Fibroblast of lung (primary cell): ENCODE measurements around the gene DNM3. TPM values are rescaled to one million over a fixed set of nuclear protein-coding genes. Genes with fewer than 3 reads are reported as not detected.
A peak's percentile ranks its signal among the peaks of the same experiment; 100 is the strongest.

Source experiments
- DNase-seq, 2 donors: peaks; one replicate each; pipeline versions ENCODE4 v3.0.0 to v3.0.0-alpha.2; 2010; ENCODE audit warnings: low read depth in 2 of 2
- H2AFZ ChIP-seq: 2 replicates; pipeline ENCODE4 v1.5.1; 2012; ENCODE audit warnings: low read length, control low read depth, inconsistent platforms
- H3K27ac ChIP-seq: 2 replicates; pipeline ENCODE4 v1.5.1; 2011; ENCODE audit warnings: low read length, control low read depth; ENCODE audit not compliant: insufficient read depth
- H3K27me3 ChIP-seq: 2 replicates; pipeline ENCODE4 v1.5.1; 2011; ENCODE audit warnings: mild to moderate bottlenecking, low read length; ENCODE audit not compliant: control insufficient read depth, insufficient read depth
- H3K36me3 ChIP-seq: 2 replicates; pipeline ENCODE4 v1.5.1; 2011; ENCODE audit warnings: low read length; ENCODE audit not compliant: control insufficient read depth, insufficient read depth
- H3K4me1 ChIP-seq: 2 replicates; pipeline ENCODE4 v1.5.1; 2011; ENCODE audit warnings: low read length; ENCODE audit not compliant: control insufficient read depth, insufficient read depth; ENCODE audit errors: extremely low read depth
- H3K4me2 ChIP-seq: 2 replicates; pipeline ENCODE4 v1.5.1; 2011; ENCODE audit warnings: low read length, control low read depth; ENCODE audit not compliant: insufficient read depth; ENCODE audit errors: extremely low read depth
- H3K4me3 ChIP-seq, 4 experiments: fragments of 200-600 bp in 1 of 4; sonication (generic) in 1 of 4; replicated peaks in 1 of 4; 2 replicates each; pipeline ENCODE4 v1.5.1; 2011 to 2016; ENCODE audit warnings: low read length in 4 of 4, low read depth in 3 of 4, mild to moderate bottlenecking in 3 of 4, control low read depth in 2 of 4, inconsistent platforms in 1 of 4, mixed read lengths in 1 of 4; ENCODE audit not compliant: insufficient read depth in 1 of 4; ENCODE audit errors: control extremely low read depth in 1 of 4
- H3K79me2 ChIP-seq: 2 replicates; pipeline ENCODE4 v1.5.1; 2012; ENCODE audit warnings: mild to moderate bottlenecking, low read length, inconsistent platforms; ENCODE audit not compliant: control insufficient read depth, insufficient read depth
- H3K9ac ChIP-seq: 2 replicates; pipeline ENCODE4 v1.5.1; 2011; ENCODE audit warnings: mild to moderate bottlenecking, low read length, control low read depth; ENCODE audit not compliant: insufficient read depth
- H3K9me3 ChIP-seq: 2 replicates; pipeline ENCODE4 v1.5.1; 2012; ENCODE audit warnings: low read depth, low read length; ENCODE audit not compliant: control insufficient read depth, insufficient read depth
- H4K20me1 ChIP-seq: 2 replicates; pipeline ENCODE4 v1.5.1; 2011; ENCODE audit warnings: low read length; ENCODE audit not compliant: control insufficient read depth, insufficient read depth; ENCODE audit errors: extremely low read depth
- CTCF ChIP-seq, 2 donors: IDR thresholded peaks in 1 of 2; conservative IDR thresholded peaks in 1 of 2; 1 replicate in 1 of 2; 2 replicates in 1 of 2; pipeline ENCODE4 v1.5.1; 2011 to 2012; ENCODE audit warnings: low read length in 2 of 2, control low read depth in 1 of 2, inconsistent platforms in 1 of 2, low read depth in 1 of 2, mild to moderate bottlenecking in 1 of 2
- EZH2 ChIP-seq: IDR thresholded peaks from 2 replicates; pipeline ENCODE4 v1.5.1; 2012; ENCODE audit warnings: low read length, control low read depth, mild to moderate bottlenecking; ENCODE audit errors: missing control alignments
- polyA plus RNA-seq, 2 donors: library from polyadenylated mRNA; depleted of rRNA in 1 of 2; stranded (reverse) in 1 of 2; unstranded in 1 of 2; fragments of >200 nt; gene quantifications; 2 replicates each; pipeline ENCODE4 v1.2.1, GENCODE V29; 2011 to 2012; ENCODE audit warnings: missing spikeins in 1 of 2
- total RNA-seq: library from RNA; depleted of rRNA; stranded (reverse); fragments of >200 nt; gene quantifications from 2 replicates; pipeline ENCODE4 v1.2.1, GENCODE V29; 2014

The DNM3 gene
- total and polyA plus RNA-seq, 2 donors (not counting 1 experiment from before 2014, with no cell fraction given): 1.6 to 3.6 TPM

GRCh38 chr1:171794085-171794484 is 47.2 kb upstream of the DNM3 start:
- DNase-seq: peak in 1 of 2 donors; percentile 71
- H3K4me1 ChIP-seq: peaks cover 7% of the 10 kb centered on the region
- H3K27ac ChIP-seq: peak overlapping the region; percentile 49
- no peak overlapping the region for H3K4me3 ChIP-seq
- no peaks in the 10 kb centered on the region for H3K9me3 ChIP-seq
- peaks cover 17% of the 10 kb centered on the region for H3K36me3 ChIP-seq
- no peak overlapping the region for H3K9ac ChIP-seq
- no peak overlapping the region for H2AFZ ChIP-seq
- H3K27me3 ChIP-seq: no peaks in the 10 kb centered on the region
- no peaks in the 10 kb centered on the region for H3K79me2 ChIP-seq
- TF ChIP-seq CTCF (conservative IDR thresholded peaks at IDR 0.05 in 1 of 2, IDR thresholded peaks at IDR 0.05 in 1 of 2; ENCODE audit: low read depth in 1 of 2, low read length in 2 of 2): no peak
- no peak for TF ChIP-seq EZH2
- peak overlapping the region; percentile 54 for H3K4me2 ChIP-seq
- no peaks in the 10 kb centered on the region for H4K20me1 ChIP-seq

- no peak for TF ChIP-seq CTCF (conservative IDR thresholded peaks at IDR 0.05 in 1 of 2, IDR thresholded peaks at IDR 0.05 in 1 of 2; ENCODE audit: low read depth in 1 of 2, low read length in 2 of 2)
- TF ChIP-seq EZH2: no peak
- no peak overlapping the region for H2AFZ ChIP-seq
- H3K4me3 ChIP-seq: no peak overlapping the region
- H3K9me3 ChIP-seq: no peaks in the 10 kb centered on the region
- H3K27me3 ChIP-seq: no peaks in the 10 kb centered on the region
- H3K4me2 ChIP-seq: no peak overlapping the region
- H3K27ac ChIP-seq: no peak overlapping the region
- H3K4me1 ChIP-seq: peaks cover 6% of the 10 kb centered on the region
- H4K20me1 ChIP-seq: no peaks in the 10 kb centered on the region
- no peaks in the 10 kb centered on the region for H3K79me2 ChIP-seq
- no peak for DNase-seq
- peaks cover 6% of the 10 kb centered on the region for H3K36me3 ChIP-seq
- no peak overlapping the region for H3K9ac ChIP-seq
Measured at GRCh38 chr1:171796592-171796991, 44.7 kb upstream of the DNM3 start.

- H3K27me3 ChIP-seq: no peaks in the 10 kb centered on the region
- H2AFZ ChIP-seq: no peak overlapping the region
- no peaks in the 10 kb centered on the region for H3K79me2 ChIP-seq
- no peak overlapping the region for H3K9ac ChIP-seq
- H3K4me3 ChIP-seq: no peak overlapping the region
- H4K20me1 ChIP-seq: no peaks in the 10 kb centered on the region
- TF ChIP-seq CTCF (conservative IDR thresholded peaks at IDR 0.05 in 1 of 2, IDR thresholded peaks at IDR 0.05 in 1 of 2; ENCODE audit: low read depth in 1 of 2, low read length in 2 of 2) (no peak), EZH2 (no peak)
- H3K36me3 ChIP-seq: peaks cover 2% of the 10 kb centered on the region
- no peak for DNase-seq
- H3K9me3 ChIP-seq: no peaks in the 10 kb centered on the region
- H3K27ac ChIP-seq: no peak overlapping the region
- H3K4me2 ChIP-seq: no peak overlapping the region
- peaks cover 13% of the 10 kb centered on the region for H3K4me1 ChIP-seq
Measured at GRCh38 chr1:171798311-171798710, 43.0 kb upstream of the DNM3 start.
